ENCODE measurements around the gene PHRF1.

PHRF1 gene

GRCh38 chr11:626475-627307 is 50.4 kb downstream of the PHRF1 start, which contains the start of gene SCT:
Gene SCT (minus strand): TSS chr11:627181. CDS start chr11:627143, 38 bp downstream.
- Mint-ChIP-seq H3K36me3 (peaks cover 5% of the 10 kb centered on the region), H3K27ac (no peak within 1 kb of the TSS), H3K4me1 (ENCODE audit: low read depth) (peaks cover 16% of the 10 kb centered on the region), H3K27me3 (peaks cover 7% of the 10 kb centered on the region), H3K9me3 (ENCODE audit: low read depth) (no peaks in the 10 kb centered on the region), H3K4me3 (peak within 1 kb of the TSS; percentile 30)

DNA sequence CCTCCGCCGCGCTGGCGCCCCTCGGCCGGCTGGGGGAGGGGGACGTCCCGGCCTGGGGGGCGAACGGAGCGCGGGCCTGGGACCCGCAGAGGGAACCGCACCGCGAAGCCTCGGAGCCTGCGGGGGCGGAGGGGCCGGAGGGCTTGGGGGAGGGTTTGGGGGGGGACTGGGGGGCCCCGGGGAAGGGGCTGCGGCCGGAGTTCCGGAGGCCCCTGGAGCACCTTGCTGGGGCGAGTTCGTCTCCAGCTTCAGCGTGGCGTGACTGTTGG is 51.0 kb downstream of the PHRF1 start:
- H3K27me3 Mint-ChIP-seq = peaks cover 7% of the 10 kb centered on the region

GRCh38 chr11:628056-628455 is 51.8 kb downstream of the PHRF1 start:
- Mint-ChIP-seq H3K4me3 (peak overlapping the region; percentile 60), H3K27me3 (peaks cover 7% of the 10 kb centered on the region), H3K36me3 (peaks cover 5% of the 10 kb centered on the region), H3K9me3 (ENCODE audit: low read depth) (no peaks in the 10 kb centered on the region), H3K27ac (no peak overlapping the region), H3K4me1 (ENCODE audit: low read depth) (peaks cover 16% of the 10 kb centered on the region)

More for the DNA sequence above, 51.0 kb downstream of the PHRF1 start:
- Mint-ChIP-seq H3K9me3 (ENCODE audit: low read depth) (no peaks in the 10 kb centered on the region), H3K36me3 (peaks cover 5% of the 10 kb centered on the region), H3K27ac (no peak overlapping the region), H3K4me1 (ENCODE audit: low read depth) (peaks cover 16% of the 10 kb centered on the region), H3K4me3 (no peak overlapping the region)

- Mint-ChIP-seq H3K4me1 (ENCODE audit: low read depth) (peaks cover 16% of the 10 kb centered on the region), H3K9me3 (ENCODE audit: low read depth) (no peaks in the 10 kb centered on the region), H3K4me3 (peak overlapping the region; percentile 60), H3K27me3 (peaks cover 7% of the 10 kb centered on the region), H3K27ac (peak overlapping the region; percentile 38), H3K36me3 (peaks cover 5% of the 10 kb centered on the region)
Observed at GRCh38 chr11:629237-629583, 52.9 kb downstream of the PHRF1 start.

GRCh38 chr11:630871-631270 is 54.6 kb downstream of the PHRF1 start:
- Mint-ChIP-seq H3K36me3 (peaks cover 5% of the 10 kb centered on the region), H3K27ac (no peak overlapping the region), H3K9me3 (ENCODE audit: low read depth) (no peaks in the 10 kb centered on the region), H3K4me1 (ENCODE audit: low read depth) (peaks cover 16% of the 10 kb centered on the region), H3K27me3 (peaks cover 7% of the 10 kb centered on the region), H3K4me3 (no peak overlapping the region)

DNA sequence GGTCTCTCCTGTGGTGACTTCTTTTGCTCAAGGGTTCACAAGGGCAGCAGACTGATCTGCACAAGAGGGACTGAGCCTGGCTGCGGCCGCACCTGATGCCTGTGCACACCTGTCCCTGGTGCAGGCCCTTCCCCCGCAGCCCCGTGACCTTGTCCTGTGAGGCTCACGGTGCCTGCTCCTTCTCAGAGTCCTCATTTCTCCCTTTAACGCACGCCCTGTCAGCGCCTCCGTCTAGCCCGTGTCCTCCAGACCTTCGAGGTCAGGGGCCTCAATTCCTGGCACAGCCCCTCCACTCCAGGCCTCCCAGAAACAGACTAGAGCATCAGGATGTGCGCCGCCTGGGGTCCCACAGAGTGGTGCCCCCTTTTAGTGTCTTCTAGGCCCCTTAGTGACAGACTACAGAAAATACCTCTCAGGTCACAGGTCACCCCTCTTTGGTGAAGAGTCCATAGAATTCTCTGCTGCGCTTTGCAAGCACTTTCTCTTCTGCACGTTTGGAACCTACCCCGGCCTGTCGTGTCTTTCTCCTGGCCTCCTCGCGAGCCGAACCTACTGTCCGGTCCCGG is 59.8 kb downstream of the PHRF1 start:
- Mint-ChIP-seq H3K4me1 (ENCODE audit: low read depth) (peaks cover 11% of the 10 kb centered on the region), H3K9me3 (ENCODE audit: low read depth) (no peaks in the 10 kb centered on the region), H3K27ac (no peak overlapping the region), H3K4me3 (peak overlapping the region; percentile 30), H3K36me3 (no peaks in the 10 kb centered on the region), H3K27me3 (peaks cover 3% of the 10 kb centered on the region)

GRCh38 chr11:636511-637332 is 60.5 kb downstream of the PHRF1 start, which contains the start of gene DRD4:
Gene DRD4 (plus strand): TSS chr11:637269. CDS start chr11:637305, 36 bp downstream.
- Mint-ChIP-seq H3K4me3 (peak within 1 kb of the TSS; percentile 46), H3K36me3 (no peaks in the 10 kb centered on the region), H3K4me1 (ENCODE audit: low read depth) (peaks cover 11% of the 10 kb centered on the region), H3K27ac (no peak within 1 kb of the TSS), H3K9me3 (ENCODE audit: low read depth) (no peaks in the 10 kb centered on the region), H3K27me3 (peaks cover 3% of the 10 kb centered on the region)

DNA sequence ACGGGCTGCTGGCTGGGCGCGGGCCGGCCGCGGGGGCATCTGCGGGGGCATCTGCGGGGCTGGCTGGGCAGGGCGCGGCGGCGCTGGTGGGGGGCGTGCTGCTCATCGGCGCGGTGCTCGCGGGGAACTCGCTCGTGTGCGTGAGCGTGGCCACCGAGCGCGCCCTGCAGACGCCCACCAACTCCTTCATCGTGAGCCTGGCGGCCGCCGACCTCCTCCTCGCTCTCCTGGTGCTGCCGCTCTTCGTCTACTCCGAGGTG is 61.0 kb downstream of the PHRF1 start:
- H3K4me3 Mint-ChIP-seq = peak overlapping the region; percentile 46
- no peaks in the 10 kb centered on the region for H3K36me3 Mint-ChIP-seq
- no peak overlapping the region for H3K27ac Mint-ChIP-seq
- H3K4me1 Mint-ChIP-seq (ENCODE audit: low read depth) = peaks cover 11% of the 10 kb centered on the region
- H3K27me3 Mint-ChIP-seq = peaks cover 3% of the 10 kb centered on the region
- H3K9me3 Mint-ChIP-seq (ENCODE audit: low read depth) = no peaks in the 10 kb centered on the region

- H3K27ac Mint-ChIP-seq = no peak overlapping the region
- peak overlapping the region; percentile 46 for H3K4me3 Mint-ChIP-seq
- peaks cover 3% of the 10 kb centered on the region for H3K27me3 Mint-ChIP-seq
- no peaks in the 10 kb centered on the region for H3K36me3 Mint-ChIP-seq
- H3K4me1 Mint-ChIP-seq (ENCODE audit: low read depth) = peaks cover 11% of the 10 kb centered on the region
- H3K9me3 Mint-ChIP-seq (ENCODE audit: low read depth) = no peaks in the 10 kb centered on the region
Observed at GRCh38 chr11:637593-638521, 61.6 kb downstream of the PHRF1 start.

DNA sequence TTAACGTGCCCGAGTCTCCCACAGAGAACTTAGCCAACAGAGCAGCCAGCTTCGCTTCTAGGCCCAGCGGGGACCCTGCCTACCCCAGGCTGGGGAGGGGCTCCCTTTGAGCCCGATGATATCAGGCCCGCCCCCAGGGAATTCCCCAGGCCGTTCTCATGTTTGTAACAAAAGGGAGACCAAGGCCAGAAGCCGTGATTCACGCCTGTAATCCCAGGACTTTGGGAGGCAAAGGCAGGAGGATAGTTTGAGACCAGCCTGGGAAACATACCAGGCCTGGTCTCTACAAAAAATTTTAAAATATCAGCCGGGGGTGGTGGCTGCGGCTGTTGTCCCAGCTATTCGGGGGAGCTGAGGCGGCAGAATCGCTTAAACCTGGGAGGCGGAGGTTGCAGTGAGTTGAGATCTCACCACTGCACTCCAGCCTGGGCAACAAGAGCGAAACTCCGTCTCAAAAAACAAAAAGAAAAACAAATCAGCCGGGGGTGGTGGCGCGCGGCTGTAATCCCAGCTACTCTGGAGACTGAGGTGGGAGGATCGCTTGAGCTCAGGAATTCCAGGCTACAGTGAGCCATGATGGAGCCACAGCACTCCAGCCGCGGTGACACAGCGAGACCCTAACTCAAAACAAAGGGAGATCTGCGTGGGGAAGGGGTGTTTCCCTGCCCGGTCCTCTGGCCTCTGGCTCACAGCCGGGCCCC is 62.5 kb downstream of the PHRF1 start:
- peak overlapping the region; percentile 35 for H3K4me3 Mint-ChIP-seq
- no peaks in the 10 kb centered on the region for H3K9me3 Mint-ChIP-seq (ENCODE audit: low read depth)
- no peaks in the 10 kb centered on the region for H3K36me3 Mint-ChIP-seq
- peaks cover 11% of the 10 kb centered on the region for H3K4me1 Mint-ChIP-seq (ENCODE audit: low read depth)
- no peak overlapping the region for H3K27ac Mint-ChIP-seq
- H3K27me3 Mint-ChIP-seq = peaks cover 3% of the 10 kb centered on the region

DNA sequence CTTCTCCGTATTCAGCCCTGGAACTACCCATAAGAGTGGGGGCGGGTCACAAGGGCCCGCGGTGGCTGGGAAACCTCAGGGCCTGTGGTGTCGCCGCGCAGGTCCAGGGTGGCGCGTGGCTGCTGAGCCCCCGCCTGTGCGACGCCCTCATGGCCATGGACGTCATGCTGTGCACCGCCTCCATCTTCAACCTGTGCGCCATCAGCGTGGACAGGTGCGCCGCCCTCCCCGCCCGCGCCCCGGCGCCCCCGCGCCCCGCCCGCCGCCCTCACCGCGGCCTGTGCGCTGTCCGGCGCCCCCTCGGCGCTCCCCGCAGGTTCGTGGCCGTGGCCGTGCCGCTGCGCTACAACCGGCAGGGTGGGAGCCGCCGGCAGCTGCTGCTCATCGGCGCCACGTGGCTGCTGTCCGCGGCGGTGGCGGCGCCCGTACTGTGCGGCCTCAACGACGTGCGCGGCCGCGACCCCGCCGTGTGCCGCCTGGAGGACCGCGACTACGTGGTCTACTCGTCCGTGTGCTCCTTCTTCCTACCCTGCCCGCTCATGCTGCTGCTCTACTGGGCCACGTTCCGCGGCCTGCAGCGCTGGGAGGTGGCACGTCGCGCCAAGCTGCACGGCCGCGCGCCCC is 63.2 kb downstream of the PHRF1 start:
- peaks cover 11% of the 10 kb centered on the region for H3K4me1 Mint-ChIP-seq (ENCODE audit: low read depth)
- H3K4me3 Mint-ChIP-seq = no peak overlapping the region
- no peaks in the 10 kb centered on the region for H3K9me3 Mint-ChIP-seq (ENCODE audit: low read depth)
- no peak overlapping the region for H3K27ac Mint-ChIP-seq
- H3K27me3 Mint-ChIP-seq = peaks cover 3% of the 10 kb centered on the region
- no peaks in the 10 kb centered on the region for H3K36me3 Mint-ChIP-seq

DNA sequence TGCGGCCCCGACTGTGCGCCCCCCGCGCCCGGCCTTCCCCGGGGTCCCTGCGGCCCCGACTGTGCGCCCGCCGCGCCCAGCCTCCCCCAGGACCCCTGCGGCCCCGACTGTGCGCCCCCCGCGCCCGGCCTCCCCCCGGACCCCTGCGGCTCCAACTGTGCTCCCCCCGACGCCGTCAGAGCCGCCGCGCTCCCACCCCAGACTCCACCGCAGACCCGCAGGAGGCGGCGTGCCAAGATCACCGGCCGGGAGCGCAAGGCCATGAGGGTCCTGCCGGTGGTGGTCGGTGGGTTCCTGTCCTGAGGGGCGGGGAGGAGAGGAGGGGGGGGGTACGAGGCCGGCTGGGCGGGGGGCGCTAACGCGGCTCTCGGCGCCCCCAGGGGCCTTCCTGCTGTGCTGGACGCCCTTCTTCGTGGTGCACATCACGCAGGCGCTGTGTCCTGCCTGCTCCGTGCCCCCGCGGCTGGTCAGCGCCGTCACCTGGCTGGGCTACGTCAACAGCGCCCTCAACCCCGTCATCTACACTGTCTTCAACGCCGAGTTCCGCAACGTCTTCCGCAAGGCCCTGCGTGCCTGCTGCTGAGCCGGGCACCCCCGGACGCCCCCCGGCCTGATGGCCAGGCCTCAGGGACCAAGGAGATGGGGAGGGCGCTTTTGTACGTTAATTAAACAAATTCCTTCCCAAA is 63.9 kb downstream of the PHRF1 start:
- H3K4me1 Mint-ChIP-seq (ENCODE audit: low read depth) = peaks cover 11% of the 10 kb centered on the region
- peak overlapping the region; percentile 28 for H3K27ac Mint-ChIP-seq
- peak overlapping the region; percentile 66 for H3K4me3 Mint-ChIP-seq
- H3K9me3 Mint-ChIP-seq (ENCODE audit: low read depth) = no peaks in the 10 kb centered on the region
- H3K27me3 Mint-ChIP-seq = peaks cover 3% of the 10 kb centered on the region
- H3K36me3 Mint-ChIP-seq = no peaks in the 10 kb centered on the region

- Mint-ChIP-seq H3K4me1 (ENCODE audit: low read depth) (peaks cover 13% of the 10 kb centered on the region), H3K27ac (no peak overlapping the region), H3K36me3 (no peaks in the 10 kb centered on the region), H3K27me3 (peaks cover 3% of the 10 kb centered on the region), H3K4me3 (no peak overlapping the region), H3K9me3 (ENCODE audit: low read depth) (no peaks in the 10 kb centered on the region)
Observed at GRCh38 chr11:641806-642370, 65.6 kb downstream of the PHRF1 start.

Data from activated naive CD8-positive, alpha-beta T cell (primary cell).